ENCODE data around the gene MYH6.

DNA sequence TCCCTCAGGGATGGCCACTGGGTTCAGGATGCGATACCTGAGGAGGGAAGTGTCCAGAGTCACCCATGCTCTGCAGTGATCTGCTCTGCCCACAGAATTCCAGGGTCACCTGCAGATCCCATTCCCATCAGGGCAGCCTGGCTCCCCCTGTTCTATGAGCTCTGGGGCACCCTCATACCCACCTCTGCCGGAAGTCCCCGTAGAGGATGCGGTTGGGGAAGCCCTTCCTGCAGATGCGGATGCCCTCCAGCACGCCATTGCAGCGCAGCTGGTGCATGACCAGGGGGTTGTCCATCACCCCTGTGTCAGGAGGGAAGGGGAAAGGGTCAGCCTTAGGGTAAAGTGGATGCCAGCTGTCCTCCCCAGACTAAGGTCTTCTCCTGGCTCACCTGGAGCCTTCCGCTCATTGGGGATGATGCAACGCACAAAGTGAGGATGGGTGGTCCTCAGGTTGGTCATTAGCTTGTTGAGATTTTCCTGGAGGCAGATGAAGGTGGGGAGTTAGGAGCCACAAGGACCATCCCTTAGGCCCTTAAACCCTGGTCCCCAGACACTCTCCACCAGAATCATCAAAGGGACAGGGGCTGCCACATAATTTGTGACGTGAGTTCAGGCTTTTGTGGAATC is 11.2 kb downstream of the MYH6 start:
- TF ChIP-seq, protein P1, sequence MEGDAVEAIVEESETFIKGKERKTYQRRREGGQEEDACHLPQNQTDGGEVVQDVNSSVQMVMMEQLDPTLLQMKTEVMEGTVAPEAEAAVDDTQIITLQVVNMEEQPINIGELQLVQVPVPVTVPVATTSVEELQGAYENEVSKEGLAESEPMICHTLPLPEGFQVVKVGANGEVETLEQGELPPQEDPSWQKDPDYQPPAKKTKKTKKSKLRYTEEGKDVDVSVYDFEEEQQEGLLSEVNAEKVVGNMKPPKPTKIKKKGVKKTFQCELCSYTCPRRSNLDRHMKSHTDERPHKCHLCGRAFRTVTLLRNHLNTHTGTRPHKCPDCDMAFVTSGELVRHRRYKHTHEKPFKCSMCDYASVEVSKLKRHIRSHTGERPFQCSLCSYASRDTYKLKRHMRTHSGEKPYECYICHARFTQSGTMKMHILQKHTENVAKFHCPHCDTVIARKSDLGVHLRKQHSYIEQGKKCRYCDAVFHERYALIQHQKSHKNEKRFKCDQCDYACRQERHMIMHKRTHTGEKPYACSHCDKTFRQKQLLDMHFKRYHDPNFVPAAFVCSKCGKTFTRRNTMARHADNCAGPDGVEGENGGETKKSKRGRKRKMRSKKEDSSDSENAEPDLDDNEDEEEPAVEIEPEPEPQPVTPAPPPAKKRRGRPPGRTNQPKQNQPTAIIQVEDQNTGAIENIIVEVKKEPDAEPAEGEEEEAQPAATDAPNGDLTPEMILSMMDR (IDR thresholded peaks at IDR 0.05 in 8 of 11, conservative IDR thresholded peaks at IDR 0.05 in 3 of 11) = no peak
- TF ChIP-seq POLR2A (IDR thresholded peaks at IDR 0.05) (no peak), POLR2AphosphoS5 (IDR thresholded peaks at IDR 0.05) (no peak)

All from spleen (tissue), 7 donors.